WTC11 (cell line): ENCODE measurements around the gene TOR1AIP2. TPM values are rescaled to one million over a fixed set of nuclear protein-coding genes. Genes with fewer than 3 reads are reported as not detected.

Source experiments
- ATAC-seq: fragments of 200-7000 bp; cut with Tn5 transposase; 2 replicates; pipeline ENCODE4 v1.10.0; 2021; ENCODE audit warnings: mild to moderate bottlenecking, moderate library complexity
- CTCF ChIA-PET: fragments of 300-600 bp; sonication (Branson Sonifier 250); formaldehyde crosslinking; loops from one replicate; lab custom pipeline; 2021; ENCODE audit warnings: antibody characterized with exemption; lab: Charles Lee
- POLR2A ChIA-PET: fragments of 350-600 bp; sonication (Branson Sonifier 250); formaldehyde crosslinking; loops from one replicate; lab custom pipeline; 2021; ENCODE audit warnings: antibody characterized with exemption; lab: Charles Lee
- DNase-seq: peaks from one replicate; pipeline ENCODE4 v3.0.0; 2021; ENCODE audit warnings: low spot score
- H3K27ac Mint-ChIP-seq: 2 replicates; pipeline ENCODE4 v1.8.0; 2021; ENCODE audit warnings: mixed read lengths
- H3K27me3 Mint-ChIP-seq: 2 replicates; pipeline ENCODE4 v1.8.0; 2021; ENCODE audit warnings: low read depth, mild to moderate bottlenecking, moderate library complexity, mixed read lengths
- H3K36me3 Mint-ChIP-seq: 2 replicates; pipeline ENCODE4 v1.8.0; 2021; ENCODE audit warnings: mixed read lengths
- H3K4me1 Mint-ChIP-seq: 2 replicates; pipeline ENCODE4 v1.8.0; 2022; ENCODE audit warnings: mixed read lengths
- H3K4me3 Mint-ChIP-seq: 2 replicates; pipeline ENCODE4 v1.8.0; 2021; ENCODE audit warnings: mild to moderate bottlenecking, moderate library complexity, mixed read lengths
- H3K9me3 Mint-ChIP-seq: 2 replicates; pipeline ENCODE4 v1.8.0; 2021; ENCODE audit warnings: mixed read lengths
- CREM ChIP-seq: sonication (generic); formaldehyde crosslinking; IDR thresholded peaks from 2 replicates; pipeline ENCODE4 v1.8.1; 2022; ENCODE audit warnings: mild to moderate bottlenecking, missing genetic modification reagents, moderate library complexity
- ESRRA ChIP-seq: sonication (generic); formaldehyde crosslinking; IDR thresholded peaks from 2 replicates; pipeline ENCODE4 v1.8.1; 2022; ENCODE audit warnings: mild to moderate bottlenecking, missing genetic modification reagents, borderline replicate concordance
- FOXJ3 ChIP-seq: sonication (generic); formaldehyde crosslinking; IDR thresholded peaks from 2 replicates; pipeline ENCODE4 v1.9.0; 2021; ENCODE audit warnings: missing genetic modification reagents, mild to moderate bottlenecking, borderline replicate concordance
- GTF2I ChIP-seq: fragments of 250-450 bp; sonication (Bioruptor Pico); conservative IDR thresholded peaks from 2 replicates; pipeline ENCODE4 v1.4.0; 2021; ENCODE audit warnings: mild to moderate bottlenecking
- IRF2 ChIP-seq: sonication (generic); formaldehyde crosslinking; IDR thresholded peaks from 2 replicates; pipeline ENCODE4 v1.8.0; 2022; ENCODE audit warnings: low read depth, missing genetic modification reagents, borderline replicate concordance
- MYBL2 ChIP-seq: sonication (generic); formaldehyde crosslinking; IDR thresholded peaks from 2 replicates; pipeline ENCODE4 v1.8.1; 2023; ENCODE audit warnings: mild to moderate bottlenecking, moderate library complexity, missing genetic modification reagents
- SMAD4 ChIP-seq: sonication (generic); formaldehyde crosslinking; IDR thresholded peaks from 2 replicates; pipeline ENCODE4 v1.8.0; 2022; ENCODE audit warnings: mild to moderate bottlenecking, missing genetic modification reagents
- TEAD4 ChIP-seq: sonication (generic); formaldehyde crosslinking; IDR thresholded peaks from 2 replicates; pipeline ENCODE4 v1.8.0; 2022; ENCODE audit warnings: mild to moderate bottlenecking, missing genetic modification reagents
- ZNF671 ChIP-seq: fragments of 250-450 bp; sonication (Bioruptor Pico); IDR thresholded peaks from 2 replicates; pipeline ENCODE4 v1.8.0; 2021; ENCODE audit warnings: mild to moderate bottlenecking
- total RNA-seq: library from RNA; stranded (reverse); gene quantifications from 3 replicates; pipeline ENCODE4 v1.2.3, GENCODE V29; 2021
- TF ChIP-seq, protein P1 (sequence below): sonication (generic); formaldehyde crosslinking; conservative IDR thresholded peaks from 2 replicates; pipeline ENCODE4 v1.8.1; 2022; ENCODE audit warnings: mild to moderate bottlenecking, missing genetic modification reagents
- TF ChIP-seq, protein P2 (sequence below): sonication (generic); formaldehyde crosslinking; IDR thresholded peaks from 2 replicates; pipeline ENCODE4 v1.8.1; 2022; ENCODE audit warnings: low read depth, mild to moderate bottlenecking, moderate library complexity, missing genetic modification reagents, borderline replicate concordance
- TF ChIP-seq, protein P3 (sequence below): sonication (generic); formaldehyde crosslinking; IDR thresholded peaks from 2 replicates; pipeline ENCODE4 v1.8.1; 2022; ENCODE audit warnings: low read depth, missing genetic modification reagents, borderline replicate concordance
- TF ChIP-seq, protein P4 (sequence below): fragments of 250-450 bp; sonication (Bioruptor Pico); IDR thresholded peaks from 2 replicates; pipeline ENCODE4 v1.9.0; 2021; ENCODE audit warnings: mild to moderate bottlenecking, borderline replicate concordance
- TF ChIP-seq, protein P5 (sequence below): sonication (generic); formaldehyde crosslinking; IDR thresholded peaks from 2 replicates; pipeline ENCODE4 v1.8.0; 2022; ENCODE audit warnings: mild to moderate bottlenecking, missing genetic modification reagents
- TF ChIP-seq, protein P6 (sequence below): sonication (generic); formaldehyde crosslinking; IDR thresholded peaks from 2 replicates; pipeline ENCODE4 v1.8.0; 2022; ENCODE audit warnings: mild to moderate bottlenecking, missing genetic modification reagents
- TF ChIP-seq, protein P7 (sequence below): sonication (generic); formaldehyde crosslinking; conservative IDR thresholded peaks from 2 replicates; pipeline ENCODE4 v1.8.1; 2023; ENCODE audit warnings: mild to moderate bottlenecking, low read depth, missing genetic modification reagents, moderate library complexity

The TOR1AIP2 gene
- total RNA-seq, 1 experiment from 2014 or later = 57.2 TPM

DNA sequence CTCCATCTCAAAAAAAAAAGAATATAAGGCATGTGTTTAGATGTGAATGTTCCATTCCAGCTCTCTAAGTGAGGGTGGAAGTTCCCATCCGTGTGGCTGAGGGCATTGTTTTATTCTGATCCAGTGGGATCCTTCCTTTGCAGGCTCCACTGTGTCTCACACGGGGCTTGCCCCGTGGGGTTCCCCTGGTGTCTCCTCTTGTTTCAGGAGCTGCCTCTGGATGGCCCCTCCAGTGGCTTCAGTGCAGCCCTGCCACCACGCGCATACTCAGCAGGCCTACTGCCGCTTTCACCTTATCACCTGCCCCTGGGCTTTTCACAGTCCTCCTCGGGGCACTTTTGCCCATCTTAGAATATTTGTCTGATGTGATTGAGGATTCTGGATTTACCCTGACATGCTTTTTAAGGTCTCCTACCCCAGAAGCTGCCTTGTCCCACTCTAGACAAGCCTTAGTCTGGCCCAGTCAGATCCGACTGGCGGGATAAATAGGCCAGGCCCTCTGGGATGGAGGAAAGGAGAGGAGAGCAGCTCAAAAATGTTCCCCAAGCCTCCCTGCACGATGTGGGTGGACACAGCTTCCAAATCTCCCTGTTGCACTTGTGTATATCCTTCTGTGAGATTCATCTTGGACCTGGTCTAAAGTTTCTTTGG lies 79.3 kb downstream of the TOR1AIP2 start:
- DNase-seq = no peak
- ATAC-seq = no peak
- CTCF ChIA-PET = interaction anchor here (1.3 to 3.9 kb wide), 4 partner anchors 12 to 390 kb away, joined by 3 to 35 read pairs (median 21); no protein-coding TSS in a partner anchor
- POLR2A ChIA-PET = interaction anchor here (0.6 kb wide), 1 partner anchor 44 kb away, joined by 5 read pairs; no protein-coding TSS in a partner anchor
- no peak overlapping the region for H3K4me3 Mint-ChIP-seq
- TF ChIP-seq, protein P1, sequence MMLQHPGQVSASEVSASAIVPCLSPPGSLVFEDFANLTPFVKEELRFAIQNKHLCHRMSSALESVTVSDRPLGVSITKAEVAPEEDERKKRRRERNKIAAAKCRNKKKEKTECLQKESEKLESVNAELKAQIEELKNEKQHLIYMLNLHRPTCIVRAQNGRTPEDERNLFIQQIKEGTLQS = no peak
- TF ChIP-seq FOXJ3 (CRISPR knock-in tag) (no peak), SMAD4 (CRISPR knock-in tag) (no peak), GTF2I (CRISPR knock-in tag) (no peak), TEAD4 (CRISPR knock-in tag) (no peak), IRF2 (CRISPR knock-in tag) (no peak), MYBL2 (CRISPR knock-in tag) (no peak), ZNF671 (CRISPR knock-in tag) (no peak), ESRRA (CRISPR knock-in tag) (no peak), CREM (CRISPR knock-in tag) (no peak)
- TF ChIP-seq, protein P2, sequence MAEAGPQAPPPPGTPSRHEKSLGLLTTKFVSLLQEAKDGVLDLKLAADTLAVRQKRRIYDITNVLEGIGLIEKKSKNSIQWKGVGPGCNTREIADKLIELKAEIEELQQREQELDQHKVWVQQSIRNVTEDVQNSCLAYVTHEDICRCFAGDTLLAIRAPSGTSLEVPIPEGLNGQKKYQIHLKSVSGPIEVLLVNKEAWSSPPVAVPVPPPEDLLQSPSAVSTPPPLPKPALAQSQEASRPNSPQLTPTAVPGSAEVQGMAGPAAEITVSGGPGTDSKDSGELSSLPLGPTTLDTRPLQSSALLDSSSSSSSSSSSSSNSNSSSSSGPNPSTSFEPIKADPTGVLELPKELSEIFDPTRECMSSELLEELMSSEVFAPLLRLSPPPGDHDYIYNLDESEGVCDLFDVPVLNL = no peak
- TF ChIP-seq, protein P3, sequence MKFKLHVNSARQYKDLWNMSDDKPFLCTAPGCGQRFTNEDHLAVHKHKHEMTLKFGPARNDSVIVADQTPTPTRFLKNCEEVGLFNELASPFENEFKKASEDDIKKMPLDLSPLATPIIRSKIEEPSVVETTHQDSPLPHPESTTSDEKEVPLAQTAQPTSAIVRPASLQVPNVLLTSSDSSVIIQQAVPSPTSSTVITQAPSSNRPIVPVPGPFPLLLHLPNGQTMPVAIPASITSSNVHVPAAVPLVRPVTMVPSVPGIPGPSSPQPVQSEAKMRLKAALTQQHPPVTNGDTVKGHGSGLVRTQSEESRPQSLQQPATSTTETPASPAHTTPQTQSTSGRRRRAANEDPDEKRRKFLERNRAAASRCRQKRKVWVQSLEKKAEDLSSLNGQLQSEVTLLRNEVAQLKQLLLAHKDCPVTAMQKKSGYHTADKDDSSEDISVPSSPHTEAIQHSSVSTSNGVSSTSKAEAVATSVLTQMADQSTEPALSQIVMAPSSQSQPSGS (CRISPR knock-in tag) = no peak
- TF ChIP-seq, protein P4, sequence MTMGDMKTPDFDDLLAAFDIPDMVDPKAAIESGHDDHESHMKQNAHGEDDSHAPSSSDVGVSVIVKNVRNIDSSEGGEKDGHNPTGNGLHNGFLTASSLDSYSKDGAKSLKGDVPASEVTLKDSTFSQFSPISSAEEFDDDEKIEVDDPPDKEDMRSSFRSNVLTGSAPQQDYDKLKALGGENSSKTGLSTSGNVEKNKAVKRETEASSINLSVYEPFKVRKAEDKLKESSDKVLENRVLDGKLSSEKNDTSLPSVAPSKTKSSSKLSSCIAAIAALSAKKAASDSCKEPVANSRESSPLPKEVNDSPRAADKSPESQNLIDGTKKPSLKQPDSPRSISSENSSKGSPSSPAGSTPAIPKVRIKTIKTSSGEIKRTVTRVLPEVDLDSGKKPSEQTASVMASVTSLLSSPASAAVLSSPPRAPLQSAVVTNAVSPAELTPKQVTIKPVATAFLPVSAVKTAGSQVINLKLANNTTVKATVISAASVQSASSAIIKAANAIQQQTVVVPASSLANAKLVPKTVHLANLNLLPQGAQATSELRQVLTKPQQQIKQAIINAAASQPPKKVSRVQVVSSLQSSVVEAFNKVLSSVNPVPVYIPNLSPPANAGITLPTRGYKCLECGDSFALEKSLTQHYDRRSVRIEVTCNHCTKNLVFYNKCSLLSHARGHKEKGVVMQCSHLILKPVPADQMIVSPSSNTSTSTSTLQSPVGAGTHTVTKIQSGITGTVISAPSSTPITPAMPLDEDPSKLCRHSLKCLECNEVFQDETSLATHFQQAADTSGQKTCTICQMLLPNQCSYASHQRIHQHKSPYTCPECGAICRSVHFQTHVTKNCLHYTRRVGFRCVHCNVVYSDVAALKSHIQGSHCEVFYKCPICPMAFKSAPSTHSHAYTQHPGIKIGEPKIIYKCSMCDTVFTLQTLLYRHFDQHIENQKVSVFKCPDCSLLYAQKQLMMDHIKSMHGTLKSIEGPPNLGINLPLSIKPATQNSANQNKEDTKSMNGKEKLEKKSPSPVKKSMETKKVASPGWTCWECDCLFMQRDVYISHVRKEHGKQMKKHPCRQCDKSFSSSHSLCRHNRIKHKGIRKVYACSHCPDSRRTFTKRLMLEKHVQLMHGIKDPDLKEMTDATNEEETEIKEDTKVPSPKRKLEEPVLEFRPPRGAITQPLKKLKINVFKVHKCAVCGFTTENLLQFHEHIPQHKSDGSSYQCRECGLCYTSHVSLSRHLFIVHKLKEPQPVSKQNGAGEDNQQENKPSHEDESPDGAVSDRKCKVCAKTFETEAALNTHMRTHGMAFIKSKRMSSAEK (CRISPR knock-in tag) = no peak
- TF ChIP-seq, protein P5, sequence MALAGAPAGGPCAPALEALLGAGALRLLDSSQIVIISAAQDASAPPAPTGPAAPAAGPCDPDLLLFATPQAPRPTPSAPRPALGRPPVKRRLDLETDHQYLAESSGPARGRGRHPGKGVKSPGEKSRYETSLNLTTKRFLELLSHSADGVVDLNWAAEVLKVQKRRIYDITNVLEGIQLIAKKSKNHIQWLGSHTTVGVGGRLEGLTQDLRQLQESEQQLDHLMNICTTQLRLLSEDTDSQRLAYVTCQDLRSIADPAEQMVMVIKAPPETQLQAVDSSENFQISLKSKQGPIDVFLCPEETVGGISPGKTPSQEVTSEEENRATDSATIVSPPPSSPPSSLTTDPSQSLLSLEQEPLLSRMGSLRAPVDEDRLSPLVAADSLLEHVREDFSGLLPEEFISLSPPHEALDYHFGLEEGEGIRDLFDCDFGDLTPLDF (CRISPR knock-in tag) = no peak
- TF ChIP-seq, protein P6, sequence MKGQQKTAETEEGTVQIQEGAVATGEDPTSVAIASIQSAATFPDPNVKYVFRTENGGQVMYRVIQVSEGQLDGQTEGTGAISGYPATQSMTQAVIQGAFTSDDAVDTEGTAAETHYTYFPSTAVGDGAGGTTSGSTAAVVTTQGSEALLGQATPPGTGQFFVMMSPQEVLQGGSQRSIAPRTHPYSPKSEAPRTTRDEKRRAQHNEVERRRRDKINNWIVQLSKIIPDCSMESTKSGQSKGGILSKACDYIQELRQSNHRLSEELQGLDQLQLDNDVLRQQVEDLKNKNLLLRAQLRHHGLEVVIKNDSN (CRISPR knock-in tag) = no peak
- TF ChIP-seq, protein P7, sequence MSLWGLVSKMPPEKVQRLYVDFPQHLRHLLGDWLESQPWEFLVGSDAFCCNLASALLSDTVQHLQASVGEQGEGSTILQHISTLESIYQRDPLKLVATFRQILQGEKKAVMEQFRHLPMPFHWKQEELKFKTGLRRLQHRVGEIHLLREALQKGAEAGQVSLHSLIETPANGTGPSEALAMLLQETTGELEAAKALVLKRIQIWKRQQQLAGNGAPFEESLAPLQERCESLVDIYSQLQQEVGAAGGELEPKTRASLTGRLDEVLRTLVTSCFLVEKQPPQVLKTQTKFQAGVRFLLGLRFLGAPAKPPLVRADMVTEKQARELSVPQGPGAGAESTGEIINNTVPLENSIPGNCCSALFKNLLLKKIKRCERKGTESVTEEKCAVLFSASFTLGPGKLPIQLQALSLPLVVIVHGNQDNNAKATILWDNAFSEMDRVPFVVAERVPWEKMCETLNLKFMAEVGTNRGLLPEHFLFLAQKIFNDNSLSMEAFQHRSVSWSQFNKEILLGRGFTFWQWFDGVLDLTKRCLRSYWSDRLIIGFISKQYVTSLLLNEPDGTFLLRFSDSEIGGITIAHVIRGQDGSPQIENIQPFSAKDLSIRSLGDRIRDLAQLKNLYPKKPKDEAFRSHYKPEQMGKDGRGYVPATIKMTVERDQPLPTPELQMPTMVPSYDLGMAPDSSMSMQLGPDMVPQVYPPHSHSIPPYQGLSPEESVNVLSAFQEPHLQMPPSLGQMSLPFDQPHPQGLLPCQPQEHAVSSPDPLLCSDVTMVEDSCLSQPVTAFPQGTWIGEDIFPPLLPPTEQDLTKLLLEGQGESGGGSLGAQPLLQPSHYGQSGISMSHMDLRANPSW (CRISPR knock-in tag) = no peak
- H3K4me1 Mint-ChIP-seq = peaks cover 9% of the 10 kb centered on the region
- H3K27me3 Mint-ChIP-seq = no peaks in the 10 kb centered on the region
- no peak overlapping the region for H3K27ac Mint-ChIP-seq
- H3K9me3 Mint-ChIP-seq = no peaks in the 10 kb centered on the region
- no peaks in the 10 kb centered on the region for H3K36me3 Mint-ChIP-seq
